Stromal cell of bone marrow (primary cell): ENCODE data around the gene TJP1.
"Not testable (repeated sequence)": the region's sequence is repeated elsewhere in the genome, so short reads cannot be mapped to it uniquely, and the experiment has no call there.

Source experiments
- DNase-seq: peaks from one replicate; pipeline ENCODE4 v3.0.0-alpha.2; 2012; ENCODE audit warnings: low read depth

Gene TJP1

GRCh38 chr15:29799859-29800258, 22.4 kb downstream of the TJP1 start:
- DNase-seq = no peak

GRCh38 chr15:29795610-29796009, 26.7 kb downstream of the TJP1 start:
- no peak for DNase-seq

GRCh38 chr15:29792426-29793159, 29.7 kb downstream of the TJP1 start:
- DNase-seq = peak; percentile 23

GRCh38 chr15:29790607-29791006, 31.7 kb downstream of the TJP1 start:
- DNase-seq = no peak

- no peak for DNase-seq
Measured at GRCh38 chr15:29789871-29790270, 32.4 kb downstream of the TJP1 start.

DNA sequence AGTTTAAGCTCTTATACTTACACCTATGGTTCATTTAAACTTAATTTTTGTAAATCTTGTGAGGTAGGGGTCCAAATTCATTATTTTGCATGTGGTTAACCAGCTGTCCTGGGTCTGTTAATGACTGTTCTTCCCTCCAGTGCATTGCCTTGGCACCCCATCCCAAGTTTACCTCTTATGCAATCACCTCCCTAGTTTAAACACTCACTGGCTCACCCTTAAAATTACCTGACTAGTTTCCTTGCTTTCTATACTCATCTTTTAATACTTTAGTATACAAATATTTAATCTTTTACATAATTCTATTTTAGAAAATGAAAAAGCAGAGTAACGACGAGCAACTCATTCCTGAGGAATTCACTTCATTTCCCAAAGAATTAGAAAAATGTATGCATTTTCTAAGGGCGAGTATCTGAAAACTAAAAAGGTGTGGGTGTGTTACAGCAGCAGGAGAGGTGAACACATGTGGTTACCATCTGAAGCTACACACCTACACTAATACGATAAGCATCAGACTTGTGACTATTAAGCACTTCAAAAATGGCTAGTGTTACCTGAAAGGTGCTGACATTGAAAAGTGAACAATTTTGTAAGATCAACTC, 33.7 kb downstream of the TJP1 start:
- DNase-seq = no peak

- no peak for DNase-seq
Measured at GRCh38 chr15:29787767-29788166, 34.5 kb downstream of the TJP1 start.

DNA sequence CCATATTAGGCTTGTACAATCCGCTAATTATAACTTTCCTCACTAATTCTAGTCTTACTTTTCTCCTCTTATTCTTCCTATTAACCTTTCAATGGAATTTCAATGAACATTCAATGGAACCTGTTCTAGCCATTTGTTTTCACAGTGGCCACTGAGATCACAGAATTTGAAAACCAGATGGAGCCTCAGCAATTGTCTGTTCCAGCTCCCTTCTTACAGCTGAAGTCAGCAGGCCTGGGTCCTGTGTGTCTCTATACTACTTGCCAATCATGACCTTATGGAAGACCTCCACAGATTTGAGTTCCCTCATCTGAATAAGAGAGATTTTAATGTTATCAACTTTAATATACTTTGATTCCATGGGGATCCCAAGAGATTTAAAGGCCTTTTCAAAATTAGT, 36.6 kb downstream of the TJP1 start:
- DNase-seq = no peak

GRCh38 chr15:29785136-29785535, 37.1 kb downstream of the TJP1 start:
- no peak for DNase-seq

- DNase-seq = no peak
Measured at GRCh38 chr15:29784413-29784812, 37.9 kb downstream of the TJP1 start.

DNA sequence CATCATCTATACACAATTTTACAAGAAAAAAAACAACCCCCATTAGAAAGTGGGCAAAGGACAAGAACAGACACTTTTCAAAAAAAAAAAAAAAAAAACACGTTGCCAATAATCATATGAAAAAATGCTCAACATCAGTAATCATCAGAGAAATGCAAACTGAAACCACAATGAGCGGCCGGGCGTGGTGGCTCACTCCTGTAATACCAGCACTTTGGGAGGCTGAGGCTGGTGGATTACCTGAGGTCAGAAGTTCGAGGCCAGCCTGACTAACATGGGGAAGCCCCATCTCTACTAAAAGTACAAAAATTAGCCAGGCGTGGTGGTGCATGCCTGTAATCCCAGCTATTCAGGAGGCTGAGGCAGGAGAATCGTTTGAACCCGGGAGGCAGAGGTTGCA, 39.5 kb downstream of the TJP1 start:
- DNase-seq = not testable (repeated sequence)

DNA sequence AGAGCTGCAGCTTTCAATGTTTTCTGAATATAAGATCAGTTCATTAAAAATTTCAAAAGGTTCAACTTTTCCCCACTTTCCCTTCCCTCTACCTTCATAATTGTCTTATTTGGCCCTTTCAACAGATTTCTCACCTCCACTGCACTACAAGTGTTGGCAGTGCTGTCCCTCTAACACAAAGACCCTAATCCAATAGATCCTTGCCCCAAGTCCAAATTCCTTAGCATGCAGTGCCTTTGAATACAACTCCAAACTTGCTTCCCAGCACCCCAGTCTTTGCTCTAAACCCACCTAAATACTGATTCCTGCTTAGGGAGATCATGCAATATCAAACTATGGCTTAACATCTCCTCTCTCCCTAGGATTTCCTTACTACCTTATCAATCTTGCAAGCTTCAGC, 43.9 kb downstream of the TJP1 start:
- DNase-seq = no peak

DNA sequence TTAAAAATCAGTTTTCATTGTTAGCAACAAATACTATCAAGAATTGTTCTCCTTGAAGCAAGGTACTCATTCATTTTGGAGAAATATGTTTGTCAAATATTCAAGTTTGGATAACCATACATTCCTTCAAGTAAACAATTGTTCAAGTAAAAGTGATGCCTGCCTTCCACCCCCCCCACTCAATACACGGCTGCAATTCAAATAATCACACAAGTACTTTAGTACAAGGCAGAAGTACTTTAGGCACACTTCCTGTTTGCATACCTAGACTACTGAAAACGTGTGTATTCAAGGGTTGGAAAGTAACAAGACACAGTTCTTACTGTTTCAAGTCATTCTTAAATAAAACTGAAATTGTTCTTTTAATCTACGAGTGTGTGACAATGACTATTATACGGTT, 45.4 kb downstream of the TJP1 start:
- DNase-seq = no peak

DNA sequence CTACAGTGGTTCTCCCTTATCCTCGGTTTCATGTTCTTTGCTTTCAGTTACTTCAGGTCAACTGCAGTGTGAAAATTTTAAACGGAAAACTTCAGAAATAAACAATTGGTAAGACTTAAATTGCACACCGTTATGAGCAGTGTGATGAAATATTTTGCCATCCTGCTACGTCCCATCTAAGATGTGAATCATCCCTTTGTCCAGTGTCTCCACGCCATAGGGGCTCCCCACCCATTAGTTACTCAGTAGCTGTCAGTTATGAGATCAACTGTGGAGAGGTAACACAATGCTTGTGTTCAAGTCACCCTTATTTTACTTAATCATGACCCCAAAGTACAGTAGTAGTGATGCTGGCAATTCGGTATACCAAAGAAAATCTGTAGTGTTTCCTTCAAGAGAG, 47.4 kb downstream of the TJP1 start:
- peak; percentile 9 for DNase-seq

DNA sequence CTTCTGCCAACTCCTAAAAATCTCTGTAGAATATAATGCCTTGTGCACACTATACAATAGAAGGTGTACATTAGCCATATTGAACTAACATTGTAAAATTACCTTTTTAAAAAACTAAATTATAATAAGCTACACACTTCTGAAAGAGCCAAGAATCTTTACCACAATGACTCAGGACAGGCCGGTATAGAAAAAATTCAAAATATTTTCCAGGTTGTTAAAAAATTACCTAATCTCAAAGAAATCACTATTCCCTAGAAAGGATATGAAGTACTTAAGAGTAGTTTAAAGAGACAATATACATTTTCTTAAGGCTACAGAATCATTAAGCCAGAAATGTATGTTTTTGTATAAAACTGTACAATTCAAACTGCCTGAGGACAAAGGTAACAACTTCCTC, 48.5 kb downstream of the TJP1 start:
- DNase-seq = no peak

DNA sequence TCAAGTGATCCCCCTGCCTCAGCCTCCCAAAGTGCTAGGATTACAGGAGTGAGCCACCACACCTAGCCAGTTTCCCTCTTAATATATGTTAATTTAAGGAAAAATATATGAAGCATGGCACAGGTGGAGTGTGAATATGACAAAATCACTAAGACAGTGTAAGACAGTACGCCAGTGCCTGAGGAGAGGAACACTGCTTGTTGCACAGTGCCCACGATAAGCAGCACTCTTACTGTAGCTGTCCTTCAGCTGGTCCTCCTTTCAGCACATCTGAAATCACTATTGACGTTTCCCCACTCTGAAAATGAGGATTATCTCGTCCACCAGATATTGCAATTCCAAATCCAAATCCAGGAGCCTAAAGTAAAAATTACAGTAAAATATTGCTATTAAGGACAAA, 49.3 kb downstream of the TJP1 start:
- DNase-seq = no peak

DNA sequence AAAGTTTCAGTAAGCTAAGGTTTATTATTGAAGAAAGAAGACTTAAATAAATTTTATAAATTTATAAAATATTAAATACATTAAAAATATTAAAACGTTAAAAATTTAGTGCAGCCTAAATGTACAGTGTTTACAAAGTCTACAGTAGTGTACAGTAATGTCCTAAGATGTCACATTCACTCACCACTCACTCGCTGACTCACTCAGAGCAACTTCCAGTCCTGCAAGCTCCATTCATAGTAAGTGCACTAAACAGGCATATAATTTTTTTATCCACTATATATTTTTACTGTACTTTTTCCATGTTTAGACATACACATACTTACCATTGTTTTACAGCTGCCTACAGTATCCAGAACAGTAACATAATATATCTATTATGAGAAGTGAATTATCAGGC, 51.5 kb downstream of the TJP1 start:
- peak; percentile 4 for DNase-seq

DNA sequence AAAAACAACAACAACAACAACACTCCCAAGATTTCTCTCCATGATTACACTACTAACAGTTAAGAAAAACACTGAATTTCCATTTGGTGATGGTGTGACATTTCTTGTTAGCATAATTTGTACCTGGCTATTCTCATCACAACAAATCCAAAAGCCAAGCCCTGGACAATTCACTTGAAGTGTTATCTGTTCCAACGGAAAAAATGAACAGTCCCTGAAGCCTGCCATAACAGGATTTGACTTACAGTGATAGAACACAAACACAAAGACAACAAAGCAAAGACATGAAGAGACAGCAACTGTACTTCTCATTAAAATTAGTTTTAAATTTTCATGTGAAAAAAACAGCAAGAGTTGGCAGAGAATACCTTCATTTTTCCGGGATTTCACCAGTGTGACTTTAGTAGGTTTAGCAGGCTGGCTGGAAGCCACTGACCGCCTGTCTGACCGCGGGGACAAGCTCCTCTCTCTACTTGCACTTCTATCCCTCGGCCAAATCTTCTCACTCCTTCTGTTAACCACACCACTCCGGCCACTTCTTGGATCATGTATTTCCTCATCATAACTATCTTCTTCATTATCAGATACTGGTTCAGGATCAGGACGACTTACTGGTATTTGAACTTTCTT, 56.3 kb downstream of the TJP1 start:
- peak; percentile 14 for DNase-seq

DNA sequence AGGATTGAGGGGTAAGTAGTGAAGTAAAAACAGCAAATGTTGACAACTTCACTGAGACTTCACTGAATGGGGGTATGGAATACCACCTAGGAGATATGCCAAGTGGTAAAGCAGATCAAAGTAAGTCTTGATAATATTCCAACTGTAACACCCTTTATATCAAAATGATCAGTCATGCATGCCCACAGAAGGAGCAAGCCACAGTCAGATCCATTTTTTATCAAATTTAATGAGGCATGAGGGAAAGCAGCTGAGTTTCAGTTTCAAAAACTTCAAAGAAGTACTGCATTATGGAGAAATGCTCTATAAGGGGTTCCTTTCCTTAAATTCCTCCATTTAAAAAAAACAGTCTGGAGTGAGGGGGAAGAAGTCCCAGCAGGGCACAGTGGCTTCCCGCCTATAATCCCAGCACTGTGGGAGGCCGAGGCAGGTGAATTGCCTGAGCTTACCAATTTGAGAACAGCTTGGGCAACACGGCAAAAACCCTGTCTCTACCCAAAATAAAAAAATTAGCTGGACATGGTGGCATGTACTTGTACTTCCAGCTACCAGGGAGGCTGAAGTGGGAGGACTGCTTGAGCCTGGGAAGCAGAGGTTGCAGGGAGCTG, 56.9 kb downstream of the TJP1 start:
- no peak for DNase-seq

DNA sequence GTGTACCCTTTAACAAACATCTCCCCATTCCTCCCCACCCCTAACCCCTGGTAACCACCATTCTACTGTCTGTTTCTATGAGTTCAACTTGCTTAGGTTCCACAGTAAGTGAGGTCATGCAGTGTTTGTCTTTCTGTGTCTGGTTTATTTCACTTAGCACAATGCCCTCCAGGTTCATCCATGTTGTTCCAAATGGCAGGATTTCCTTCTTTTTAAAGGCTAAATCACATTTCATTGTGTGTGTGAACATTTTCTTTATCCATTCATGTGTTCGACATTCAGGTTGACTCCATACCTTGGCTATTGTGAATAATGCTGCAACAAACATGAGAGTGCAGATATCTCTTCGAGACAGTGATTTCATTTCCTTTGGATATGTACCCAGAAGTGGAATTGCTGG, 62.7 kb downstream of the TJP1 start:
- DNase-seq = no peak

DNA sequence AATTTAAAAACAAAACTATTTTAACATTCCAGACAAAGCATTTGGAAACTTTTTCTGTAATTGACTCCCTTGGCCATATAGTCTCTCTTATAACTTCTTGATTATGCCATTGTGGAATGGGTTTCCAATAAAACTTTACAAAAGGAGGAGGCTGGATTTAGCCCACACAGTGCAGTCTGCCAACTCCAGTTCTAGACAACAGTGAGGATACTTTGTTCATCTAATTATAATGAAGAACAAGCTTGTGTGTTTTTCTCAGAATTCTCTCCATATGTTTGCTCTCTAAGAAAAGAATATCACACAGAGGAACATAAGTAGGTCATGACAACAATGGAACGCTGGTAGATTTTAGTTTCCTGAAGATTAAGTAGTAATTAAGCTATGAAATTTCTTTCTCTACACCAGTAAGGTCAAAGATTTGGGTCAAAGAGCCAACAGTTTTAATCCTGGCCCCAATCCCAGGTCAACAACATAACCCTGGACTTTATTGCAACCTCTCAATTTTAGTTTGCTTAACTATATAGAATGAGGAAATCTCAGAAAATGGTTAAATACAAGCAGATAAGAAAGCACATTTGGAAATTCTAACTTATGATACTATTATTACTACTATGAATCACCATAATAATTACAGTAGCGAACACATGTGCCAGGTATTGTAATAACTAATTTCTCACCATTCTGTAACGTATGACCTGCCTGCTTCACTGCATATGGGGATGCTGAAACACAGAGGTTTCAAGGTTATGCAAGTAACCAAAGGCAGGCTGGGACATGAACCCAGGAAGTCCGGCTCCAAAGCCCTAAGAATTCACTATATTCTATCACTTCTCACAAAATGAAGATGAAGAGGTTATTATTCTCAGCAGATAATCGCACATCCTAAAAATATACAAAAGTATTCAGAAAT, 65.7 kb downstream of the TJP1 start:
- no peak for DNase-seq

GRCh38 chr15:29754009-29754408, 68.3 kb downstream of the TJP1 start:
- DNase-seq = not testable (repeated sequence)
